IMR-90 (cell line): ENCODE data around the gene COL23A1.

Experiments
- BHLHE40 ChIP-seq: fragments of 150-350 bp; IDR thresholded peaks from 2 replicates; pipeline ENCODE4 v1.6.1; 2016; ENCODE audit warnings: mild to moderate bottlenecking, low read depth, low read length
- CEBPB ChIP-seq: IDR thresholded peaks from 2 replicates; pipeline ENCODE4 v1.6.1; 2012; ENCODE audit warnings: low read depth, low read length, improper control_type of control experiment
- CTCF ChIP-seq: conservative IDR thresholded peaks from 2 replicates; pipeline ENCODE4 v1.5.1; 2012; ENCODE audit warnings: mild to moderate bottlenecking, low read depth, low read length, improper control_type of control experiment
- FOS ChIP-seq: fragments of 150-350 bp; IDR thresholded peaks from 2 replicates; pipeline ENCODE4 v1.6.1; 2016; ENCODE audit warnings: low read depth, low read length
- MAFK ChIP-seq: IDR thresholded peaks from 2 replicates; pipeline ENCODE4 v1.6.1; 2012; ENCODE audit warnings: low read depth, low read length, improper control_type of control experiment
- MXI1 ChIP-seq: IDR thresholded peaks from 2 replicates; pipeline ENCODE4 v1.6.1; 2012; ENCODE audit warnings: low read depth, mild to moderate bottlenecking, low read length, moderate library complexity, borderline replicate concordance
- POLR2A ChIP-seq: IDR thresholded peaks from 2 replicates; pipeline ENCODE4 v1.6.1; 2012; ENCODE audit warnings: mild to moderate bottlenecking, low read depth, low read length
- RAD21 ChIP-seq: IDR thresholded peaks from 2 replicates; pipeline ENCODE4 v1.6.1; 2012; ENCODE audit warnings: low read length, improper control_type of control experiment
- RCOR1 ChIP-seq: IDR thresholded peaks from 2 replicates; pipeline ENCODE4 v1.6.1; 2012; ENCODE audit warnings: mild to moderate bottlenecking, low read length, improper control_type of control experiment; ENCODE audit not compliant: insufficient replicate concordance
- RFX5 ChIP-seq: IDR thresholded peaks from 2 replicates; pipeline ENCODE4 v1.8.0; 2012; ENCODE audit warnings: low read depth, mild to moderate bottlenecking, low read length, moderate library complexity
- SMC3 ChIP-seq: fragments of 150-350 bp; IDR thresholded peaks from 2 replicates; pipeline ENCODE4 v1.6.1; 2016; ENCODE audit warnings: low read depth, mild to moderate bottlenecking, antibody characterized with exemption, low read length, moderate library complexity
- TF ChIP-seq, protein P1 (sequence below): fragments of 150-350 bp; IDR thresholded peaks from 2 replicates; pipeline ENCODE4 v1.6.1; 2016; ENCODE audit warnings: low read depth, mild to moderate bottlenecking, low read length, moderate library complexity, borderline replicate concordance

DNA sequence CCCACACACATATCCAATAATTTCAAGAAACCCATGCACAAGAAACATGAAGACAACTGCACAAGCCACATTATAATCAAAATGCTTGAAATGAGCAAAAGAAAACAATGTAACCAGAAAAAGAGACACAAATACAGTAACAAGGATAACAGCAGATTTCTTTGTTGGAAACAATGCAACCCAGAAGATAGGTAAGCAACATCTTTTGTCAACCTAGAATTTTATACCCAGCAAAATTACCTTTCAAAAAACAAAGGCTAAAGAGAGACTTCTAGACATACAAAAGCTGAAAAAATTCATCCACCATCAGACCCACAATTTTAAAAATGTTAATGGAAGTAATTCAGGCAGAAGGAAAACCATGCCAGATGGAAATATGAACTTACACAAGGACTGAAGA is 5.0 kb upstream of the COL23A1 start:
- TF ChIP-seq POLR2A (no peak), CTCF (no peak), CEBPB (no peak), FOS (no peak), MXI1 (no peak), RFX5 (no peak), BHLHE40 (no peak), RCOR1 (no peak), SMC3 (no peak), MAFK (no peak), RAD21 (no peak)
- TF ChIP-seq, protein P1, sequence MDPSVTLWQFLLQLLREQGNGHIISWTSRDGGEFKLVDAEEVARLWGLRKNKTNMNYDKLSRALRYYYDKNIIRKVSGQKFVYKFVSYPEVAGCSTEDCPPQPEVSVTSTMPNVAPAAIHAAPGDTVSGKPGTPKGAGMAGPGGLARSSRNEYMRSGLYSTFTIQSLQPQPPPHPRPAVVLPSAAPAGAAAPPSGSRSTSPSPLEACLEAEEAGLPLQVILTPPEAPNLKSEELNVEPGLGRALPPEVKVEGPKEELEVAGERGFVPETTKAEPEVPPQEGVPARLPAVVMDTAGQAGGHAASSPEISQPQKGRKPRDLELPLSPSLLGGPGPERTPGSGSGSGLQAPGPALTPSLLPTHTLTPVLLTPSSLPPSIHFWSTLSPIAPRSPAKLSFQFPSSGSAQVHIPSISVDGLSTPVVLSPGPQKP, result no peak
